OCI-LY1 (cell line): ENCODE data around the gene PLXNA3.

ENCODE experiments used
- H2AFZ ChIP-seq: fragments of 200-600 bp; sonication (generic), shearing (Covaris generic); 2 replicates; pipeline ENCODE4 v1.6.0; 2014; ENCODE audit warnings: antibody characterized with exemption, mild to moderate bottlenecking, low read length
- H3F3A ChIP-seq: fragments of 200-600 bp; sonication (generic), shearing (Covaris generic); 2 replicates; pipeline ENCODE4 v1.6.0; 2014; ENCODE audit warnings: mild to moderate bottlenecking, antibody characterized with exemption, low read length, moderate library complexity; ENCODE audit not compliant: insufficient read depth
- H3K27ac ChIP-seq: fragments of 200-600 bp; sonication (generic); 2 replicates; pipeline ENCODE4 v1.5.1; 2014; ENCODE audit warnings: low read length, mixed run types, mild to moderate bottlenecking, low read depth; ENCODE audit not compliant: poor library complexity, severe bottlenecking
- H3K27me3 ChIP-seq: fragments of 200-600 bp; sonication (generic); 2 replicates; pipeline ENCODE4 v1.6.0; 2014; ENCODE audit warnings: antibody characterized with exemption, mild to moderate bottlenecking, low read length, moderate library complexity; ENCODE audit not compliant: insufficient read depth
- H3K36me3 ChIP-seq: fragments of 200-600 bp; sonication (generic); 2 replicates; pipeline ENCODE4 v1.6.1; 2014; ENCODE audit warnings: mild to moderate bottlenecking, antibody characterized with exemption, low read length, moderate library complexity, mixed read lengths; ENCODE audit not compliant: insufficient read depth
- H3K4me1 ChIP-seq: fragments of 200-600 bp; sonication (generic); 2 replicates; pipeline ENCODE4 v1.5.1; 2014; ENCODE audit warnings: mild to moderate bottlenecking, low read length, moderate library complexity; ENCODE audit not compliant: insufficient read depth, severe bottlenecking
- H3K4me2 ChIP-seq: fragments of 200-600 bp; sonication (generic), shearing (Covaris generic); 2 replicates; pipeline ENCODE4 v1.6.1; 2014; ENCODE audit warnings: low read length
- H3K4me3 ChIP-seq: fragments of 200-600 bp; sonication (generic); 2 replicates; pipeline ENCODE4 v1.5.1; 2014; ENCODE audit warnings: low read length, low read depth, mild to moderate bottlenecking, mixed read lengths; ENCODE audit not compliant: poor library complexity, severe bottlenecking
- H3K79me2 ChIP-seq: fragments of 200-600 bp; shearing (Covaris generic); 2 replicates; pipeline ENCODE4 v1.6.1; 2016; ENCODE audit warnings: mixed run types, low read length, mixed read lengths; ENCODE audit not compliant: insufficient read depth
- H3K9ac ChIP-seq: fragments of 200-600 bp; sonication (generic), shearing (Covaris generic); 2 replicates; pipeline ENCODE4 v1.6.1; 2014; ENCODE audit warnings: mild to moderate bottlenecking, low read length, mixed read lengths
- H3K9me2 ChIP-seq: fragments of 200-600 bp; sonication (generic), shearing (Covaris generic); 2 replicates; pipeline ENCODE4 v1.6.1; 2014; ENCODE audit warnings: low read depth, mild to moderate bottlenecking, low read length, mixed read lengths
- H3K9me3 ChIP-seq: fragments of 200-600 bp; shearing (Covaris generic); 2 replicates; pipeline ENCODE4 v1.6.1; 2014; ENCODE audit warnings: low read length, mixed read lengths
- H4K20me1 ChIP-seq: fragments of 200-600 bp; sonication (generic), shearing (Covaris generic); 2 replicates; pipeline ENCODE4 v1.6.0; 2016; ENCODE audit warnings: mild to moderate bottlenecking, low read length; ENCODE audit not compliant: insufficient read depth
- EZH2 ChIP-seq: fragments of 200-600 bp; sonication (generic), shearing (Covaris generic); IDR thresholded peaks from 2 replicates; pipeline ENCODE4 v1.8.0; 2017; ENCODE audit warnings: borderline replicate concordance, mixed run types, mild to moderate bottlenecking, antibody characterized with exemption, low read length, moderate library complexity, mixed read lengths
- TF ChIP-seq, protein P1 (sequence below): fragments of 200-600 bp; sonication (generic), shearing (Covaris generic); IDR thresholded peaks from 2 replicates; pipeline ENCODE4 v1.5.1; 2017; ENCODE audit warnings: mild to moderate bottlenecking, antibody characterized with exemption, low read length, moderate library complexity, mixed read lengths

The PLXNA3 gene

DNA sequence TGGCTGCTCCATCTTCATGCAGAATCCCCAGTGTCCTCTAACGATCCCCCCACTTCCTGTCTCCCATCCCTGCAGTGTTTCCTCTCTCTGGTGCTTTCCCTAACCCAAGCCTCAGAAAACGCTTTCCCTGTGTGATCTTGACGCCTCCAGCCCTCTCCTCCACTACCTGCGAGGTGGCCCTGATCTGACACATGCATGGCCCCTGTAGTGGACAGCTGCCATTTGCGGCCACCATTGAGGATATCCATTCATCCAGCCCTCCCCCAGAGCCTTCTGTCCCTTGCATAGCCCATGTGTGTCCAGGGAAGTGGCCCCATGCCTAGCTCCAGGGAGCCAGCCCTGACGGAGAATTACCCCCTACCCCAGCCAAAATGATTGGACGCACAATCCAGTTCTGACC, 25.2 kb downstream of the PLXNA3 start:
- TF ChIP-seq, protein P1, sequence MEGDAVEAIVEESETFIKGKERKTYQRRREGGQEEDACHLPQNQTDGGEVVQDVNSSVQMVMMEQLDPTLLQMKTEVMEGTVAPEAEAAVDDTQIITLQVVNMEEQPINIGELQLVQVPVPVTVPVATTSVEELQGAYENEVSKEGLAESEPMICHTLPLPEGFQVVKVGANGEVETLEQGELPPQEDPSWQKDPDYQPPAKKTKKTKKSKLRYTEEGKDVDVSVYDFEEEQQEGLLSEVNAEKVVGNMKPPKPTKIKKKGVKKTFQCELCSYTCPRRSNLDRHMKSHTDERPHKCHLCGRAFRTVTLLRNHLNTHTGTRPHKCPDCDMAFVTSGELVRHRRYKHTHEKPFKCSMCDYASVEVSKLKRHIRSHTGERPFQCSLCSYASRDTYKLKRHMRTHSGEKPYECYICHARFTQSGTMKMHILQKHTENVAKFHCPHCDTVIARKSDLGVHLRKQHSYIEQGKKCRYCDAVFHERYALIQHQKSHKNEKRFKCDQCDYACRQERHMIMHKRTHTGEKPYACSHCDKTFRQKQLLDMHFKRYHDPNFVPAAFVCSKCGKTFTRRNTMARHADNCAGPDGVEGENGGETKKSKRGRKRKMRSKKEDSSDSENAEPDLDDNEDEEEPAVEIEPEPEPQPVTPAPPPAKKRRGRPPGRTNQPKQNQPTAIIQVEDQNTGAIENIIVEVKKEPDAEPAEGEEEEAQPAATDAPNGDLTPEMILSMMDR: no peak
- TF ChIP-seq EZH2: no peak
- Histone ChIP-seq H3K9ac (no peak overlapping the region), H3F3A (no peaks in the 10 kb centered on the region), H4K20me1 (no peaks in the 10 kb centered on the region), H3K9me2 (no peaks in the 10 kb centered on the region), H3K9me3 (no peaks in the 10 kb centered on the region), H3K4me3 (no peak overlapping the region), H3K27me3 (no peaks in the 10 kb centered on the region), H3K79me2 (no peaks in the 10 kb centered on the region), H3K27ac (no peak overlapping the region), H2AFZ (no peak overlapping the region), H3K4me2 (no peak overlapping the region), H3K36me3 (peaks cover 23% of the 10 kb centered on the region), H3K4me1 (peaks cover 56% of the 10 kb centered on the region)

DNA sequence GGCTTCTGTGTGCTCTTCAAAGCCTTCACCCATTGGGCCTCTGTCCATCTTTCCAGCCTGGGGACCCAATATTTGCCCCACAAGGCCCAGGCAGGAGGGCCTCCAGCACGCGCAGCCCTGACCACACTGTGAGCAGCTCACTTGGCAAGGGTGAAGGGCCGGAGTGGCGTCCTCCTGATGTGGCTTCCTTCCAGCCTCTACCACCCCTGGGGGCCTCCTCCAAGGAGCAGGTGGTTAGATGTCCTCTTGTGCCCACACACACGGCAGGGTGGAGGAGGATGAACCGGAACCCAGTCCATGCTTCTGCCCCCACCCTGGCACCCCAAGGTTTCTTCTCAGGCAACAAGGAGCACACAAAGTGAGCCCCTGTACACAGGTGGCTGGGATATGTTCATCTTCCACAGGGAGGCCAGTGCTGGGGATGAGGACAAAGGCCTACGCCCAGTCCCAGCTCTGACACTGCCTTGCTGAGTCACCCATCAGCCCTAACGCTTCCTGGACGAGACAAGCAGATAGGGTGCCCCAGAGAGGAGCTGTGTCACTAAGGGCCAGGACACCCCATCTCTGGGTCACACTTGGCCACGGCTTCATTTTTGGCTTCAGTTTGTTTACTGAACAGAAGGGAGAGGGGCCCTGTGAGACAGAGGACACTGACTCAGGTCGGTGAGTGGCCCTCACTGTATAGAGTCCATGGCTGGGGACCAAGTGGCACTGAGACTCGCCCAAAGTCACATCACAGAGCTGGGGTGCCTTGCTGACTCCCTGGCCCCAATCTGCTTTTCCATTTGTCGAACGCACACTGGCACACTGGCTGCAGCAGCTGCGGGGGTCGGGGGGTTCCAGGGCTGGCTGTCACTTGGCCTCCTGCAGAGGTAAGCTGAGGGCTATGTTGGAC, 26.4 kb downstream of the PLXNA3 start:
- Histone ChIP-seq H3K27me3 (no peaks in the 10 kb centered on the region), H3K27ac (peak overlapping the region; percentile 47), H4K20me1 (no peaks in the 10 kb centered on the region), H3K9me3 (no peaks in the 10 kb centered on the region), H3K9ac (peak overlapping the region; percentile 84; the same call in 1 of the 2 replicates), H2AFZ (no peak overlapping the region), H3K4me1 (peaks cover 61% of the 10 kb centered on the region), H3K36me3 (peaks cover 23% of the 10 kb centered on the region), H3K9me2 (no peaks in the 10 kb centered on the region), H3F3A (no peaks in the 10 kb centered on the region), H3K4me3 (peak overlapping the region; percentile 72), H3K79me2 (no peaks in the 10 kb centered on the region), H3K4me2 (peak overlapping the region; percentile 79)
- no peak for TF ChIP-seq EZH2
- TF ChIP-seq, protein P1: no peak

DNA sequence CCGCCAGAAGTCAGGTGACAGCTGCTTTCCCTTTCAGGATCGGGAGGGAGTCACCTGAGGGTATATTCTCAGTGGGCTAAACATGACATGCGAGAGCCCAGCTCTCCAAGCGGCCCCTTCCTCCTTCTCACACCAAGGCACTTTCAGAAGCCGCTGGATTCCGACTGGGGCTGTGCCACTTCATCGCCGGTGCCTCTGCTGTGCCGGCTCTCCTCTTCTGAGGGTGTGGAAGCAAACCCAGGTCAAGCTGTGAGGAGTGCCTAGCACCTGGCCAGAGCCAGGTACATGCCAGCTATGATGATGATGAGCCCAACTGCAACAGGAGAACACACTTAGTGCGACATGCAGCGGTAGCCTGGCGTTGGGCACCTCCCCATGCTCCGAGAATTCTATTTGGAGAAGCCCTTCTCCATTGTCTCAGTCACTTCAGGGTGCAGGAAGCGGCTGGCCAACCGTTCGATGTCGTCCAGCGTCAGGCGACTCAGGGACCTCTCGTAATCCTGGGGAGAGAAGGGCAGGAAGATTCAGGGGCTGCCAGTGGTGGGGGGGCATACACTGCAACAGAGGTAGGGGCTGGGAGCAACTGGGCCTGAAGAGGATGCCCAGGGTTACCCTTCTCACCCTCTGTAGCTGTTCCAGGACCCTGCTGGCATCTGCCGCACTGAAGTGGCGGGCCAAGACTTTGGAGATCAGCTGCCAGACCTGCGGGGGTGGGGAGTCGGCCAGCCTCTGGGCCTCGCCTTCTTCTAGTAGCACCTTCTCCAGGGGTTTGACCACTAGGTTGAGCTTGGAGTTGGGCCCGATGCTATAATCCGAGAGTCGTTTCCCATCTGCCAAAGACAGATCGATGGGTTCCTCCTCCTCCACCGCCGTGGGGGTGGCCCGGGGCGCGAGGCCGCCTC, 27.3 kb downstream of the PLXNA3 start:
- Histone ChIP-seq H3K79me2 (no peaks in the 10 kb centered on the region), H3K9me3 (no peaks in the 10 kb centered on the region), H3K4me2 (peak overlapping the region; percentile 79), H4K20me1 (no peaks in the 10 kb centered on the region), H3K36me3 (peaks cover 23% of the 10 kb centered on the region), H3K9ac (peak overlapping the region; percentile 84), H3K4me3 (peak overlapping the region; percentile 72), H3K4me1 (peaks cover 59% of the 10 kb centered on the region), H3F3A (no peaks in the 10 kb centered on the region), H3K27me3 (no peaks in the 10 kb centered on the region), H3K9me2 (no peaks in the 10 kb centered on the region), H3K27ac (peak overlapping the region; percentile 47), H2AFZ (no peak overlapping the region)
- TF ChIP-seq EZH2: no peak
- TF ChIP-seq, protein P1: no peak
